Thyroid gland (tissue), 4 donors: ENCODE measurements around the gene TMEFF2.

ENCODE experiments used
- POLR2A ChIP-seq, 2 donors: fragments of 450-650 bp; IDR thresholded peaks; one replicate each; pipeline ENCODE4 v1.6.1; 2017; ENCODE audit warnings: antibody characterized with exemption in 2 of 2, mild to moderate bottlenecking in 2 of 2, moderate library complexity in 1 of 2
- TF ChIP-seq, protein P1 (sequence below), 6 experiments: fragments of 200-600 bp in 3 of 6; fragments of 450-650 bp in 3 of 6; sonication (generic) in 3 of 6; IDR thresholded peaks; one replicate each; pipeline ENCODE4 v1.5.1; 2016 to 2019; ENCODE audit warnings: antibody characterized with exemption in 6 of 6, mild to moderate bottlenecking in 2 of 6, inconsistent platforms in 1 of 6, moderate library complexity in 1 of 6

GRCh38 chr2:192002418-192002817 is 192.3 kb downstream of the TMEFF2 start:
- TF ChIP-seq, protein P1, sequence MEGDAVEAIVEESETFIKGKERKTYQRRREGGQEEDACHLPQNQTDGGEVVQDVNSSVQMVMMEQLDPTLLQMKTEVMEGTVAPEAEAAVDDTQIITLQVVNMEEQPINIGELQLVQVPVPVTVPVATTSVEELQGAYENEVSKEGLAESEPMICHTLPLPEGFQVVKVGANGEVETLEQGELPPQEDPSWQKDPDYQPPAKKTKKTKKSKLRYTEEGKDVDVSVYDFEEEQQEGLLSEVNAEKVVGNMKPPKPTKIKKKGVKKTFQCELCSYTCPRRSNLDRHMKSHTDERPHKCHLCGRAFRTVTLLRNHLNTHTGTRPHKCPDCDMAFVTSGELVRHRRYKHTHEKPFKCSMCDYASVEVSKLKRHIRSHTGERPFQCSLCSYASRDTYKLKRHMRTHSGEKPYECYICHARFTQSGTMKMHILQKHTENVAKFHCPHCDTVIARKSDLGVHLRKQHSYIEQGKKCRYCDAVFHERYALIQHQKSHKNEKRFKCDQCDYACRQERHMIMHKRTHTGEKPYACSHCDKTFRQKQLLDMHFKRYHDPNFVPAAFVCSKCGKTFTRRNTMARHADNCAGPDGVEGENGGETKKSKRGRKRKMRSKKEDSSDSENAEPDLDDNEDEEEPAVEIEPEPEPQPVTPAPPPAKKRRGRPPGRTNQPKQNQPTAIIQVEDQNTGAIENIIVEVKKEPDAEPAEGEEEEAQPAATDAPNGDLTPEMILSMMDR (IDR thresholded peaks at IDR 0.05) = no peak
- TF ChIP-seq POLR2A (IDR thresholded peaks at IDR 0.05) = no peak
